H1 (cell line): Measurements from ENCODE around the gene RBBP5. TPM values are rescaled to one million over a fixed set of nuclear protein-coding genes. Genes with fewer than 3 reads are reported as not detected.

ENCODE experiments used
- BACH1 ChIP-seq: IDR thresholded peaks from 2 replicates; pipeline ENCODE4 v1.6.1; 2012; ENCODE audit warnings: low read length, improper control_type of control experiment
- RFX5 ChIP-seq: IDR thresholded peaks from 2 replicates; pipeline ENCODE4 v1.6.1; 2011; ENCODE audit warnings: low read depth, low read length, improper control_type of control experiment, borderline replicate concordance
- polyA plus RNA-seq, 7 experiments: library from polyadenylated mRNA; depleted of rRNA in 3 of 7; stranded (reverse) in 5 of 7; unstranded in 2 of 7; fragments of >200 nt in 5 of 7; fragments of 200-250 nt in 2 of 7; gene quantifications; 1 replicate in 5 of 7; 2 replicates in 1 of 7; 4 replicates in 1 of 7; pipeline versions ENCODE4 v1.2.1 to v1.2.3, GENCODE V29; 2011 to 2013; ENCODE audit warnings: missing spikeins in 2 of 7, mixed read lengths in 2 of 7
- total RNA-seq: library from RNA; stranded (reverse); fragmentation: NEBNext Ultra II Directional; extraction: Animal tissue kit (Norgen Biotek cat#: 25700); gene quantifications from 2 replicates; pipeline ENCODE4 v1.2.1, GENCODE V29; 2021

RBBP5 gene
- total and polyA plus RNA-seq, 2 of the 8 experiments (the other 6 are each of a cell fraction or from before 2014, with no cell fraction given), result 6.7 to 21.5 TPM

DNA sequence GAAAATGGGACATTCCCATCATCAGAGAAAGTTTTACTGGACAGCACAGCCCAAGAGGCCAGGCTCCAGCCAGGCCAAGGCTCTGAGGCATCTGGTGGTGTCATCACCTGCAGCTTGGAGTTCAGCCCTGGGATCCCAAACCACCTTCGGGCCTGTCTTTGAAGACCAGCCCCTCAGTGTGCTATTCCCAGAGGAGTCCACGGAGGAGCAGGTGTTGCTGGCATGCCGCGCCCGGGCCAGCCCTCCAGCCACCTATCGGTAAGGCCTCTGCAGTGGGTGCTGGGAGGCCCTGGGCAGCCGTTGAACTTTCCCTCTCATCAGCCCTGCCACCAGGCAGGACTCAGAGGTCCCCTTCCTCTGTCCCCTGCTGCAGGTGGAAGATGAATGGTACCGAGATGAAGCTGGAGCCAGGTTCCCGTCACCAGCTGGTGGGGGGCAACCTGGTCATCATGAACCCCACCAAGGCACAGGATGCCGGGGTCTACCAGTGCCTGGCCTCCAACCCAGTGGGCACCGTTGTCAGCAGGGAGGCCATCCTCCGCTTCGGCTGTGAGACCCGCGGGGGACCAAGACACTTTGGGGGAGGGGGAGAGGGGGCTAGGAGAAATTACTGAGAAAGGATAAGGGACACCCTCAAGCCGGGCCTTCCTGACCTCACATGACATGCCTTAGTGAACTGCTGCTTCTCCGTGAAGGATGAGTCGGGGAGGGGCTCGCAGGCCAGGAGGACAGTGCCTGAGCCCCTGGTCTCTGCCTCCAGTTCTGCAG is 63.8 kb downstream of the RBBP5 start (continued):
- no peak for TF ChIP-seq RFX5
- TF ChIP-seq BACH1, result no peak
